ENCODE results near the gene KRTAP9-8. TPM values are rescaled to one million over a fixed set of nuclear protein-coding genes. Genes with fewer than 3 reads are reported as not detected.

KRTAP9-8 gene
- total RNA-seq, 1 donor, result not detected

GRCh38 chr17:41278176-41278955, 40.6 kb downstream of the KRTAP9-8 start:
- no peak overlapping the region for H3K4me3 ChIP-seq (ENCODE audit: low read length)
- no peaks in the 10 kb centered on the region for H3K27me3 ChIP-seq (ENCODE audit: insufficient read depth, low read length)
- no peaks in the 10 kb centered on the region for H3K4me1 ChIP-seq (ENCODE audit: insufficient read depth, low read length)
- H3K9me3 ChIP-seq (ENCODE audit: low read depth, low read length), result no peaks in the 10 kb centered on the region

- Histone ChIP-seq H3K27me3 (ENCODE audit: insufficient read depth, low read length) (no peaks in the 10 kb centered on the region), H3K4me1 (ENCODE audit: insufficient read depth, low read length) (peaks cover 6% of the 10 kb centered on the region), H3K4me3 (ENCODE audit: low read length) (no peak overlapping the region), H3K9me3 (ENCODE audit: low read depth, low read length) (no peaks in the 10 kb centered on the region)
Measured at GRCh38 chr17:41284043-41284442, 46.2 kb downstream of the KRTAP9-8 start.

GRCh38 chr17:41284546-41284945, 46.7 kb downstream of the KRTAP9-8 start:
- Histone ChIP-seq H3K4me3 (ENCODE audit: low read length) (no peak overlapping the region), H3K9me3 (ENCODE audit: low read depth, low read length) (no peaks in the 10 kb centered on the region), H3K27me3 (ENCODE audit: insufficient read depth, low read length) (no peaks in the 10 kb centered on the region), H3K4me1 (ENCODE audit: insufficient read depth, low read length) (peaks cover 6% of the 10 kb centered on the region)

- H3K9me3 ChIP-seq (ENCODE audit: low read depth, low read length), result no peaks in the 10 kb centered on the region
- H3K27me3 ChIP-seq (ENCODE audit: insufficient read depth, low read length), result no peaks in the 10 kb centered on the region
- peaks cover 6% of the 10 kb centered on the region for H3K4me1 ChIP-seq (ENCODE audit: insufficient read depth, low read length)
- H3K4me3 ChIP-seq (ENCODE audit: low read length), result no peak overlapping the region
Measured at GRCh38 chr17:41287050-41287449, 49.3 kb downstream of the KRTAP9-8 start.

Other genes with a start within 250 kb of the KRTAP9-8 start
- gene KRTAP3-3, start 243.8 kb upstream of the KRTAP9-8 start, total RNA-seq, result 0.31 TPM
- gene KRTAP3-2, start 238.1 kb upstream of the KRTAP9-8 start, total RNA-seq, result not detected
- gene KRTAP3-1, start 228.9 kb upstream of the KRTAP9-8 start, total RNA-seq, result not detected
- gene KRTAP1-5, start 210.8 kb upstream of the KRTAP9-8 start, total RNA-seq, result not detected
- not detected for gene KRTAP1-4, start 207.8 kb upstream of the KRTAP9-8 start, total RNA-seq
- gene KRTAP1-3, start 203.1 kb upstream of the KRTAP9-8 start, total RNA-seq, result not detected
- gene KRTAP1-1, start 196.5 kb upstream of the KRTAP9-8 start, total RNA-seq, result not detected
- gene KRTAP2-1, start 190.7 kb upstream of the KRTAP9-8 start, total RNA-seq, result not detected
- not detected for gene KRTAP2-2, start 182.8 kb upstream of the KRTAP9-8 start, total RNA-seq
- gene KRTAP2-3, start 177.9 kb upstream of the KRTAP9-8 start, total RNA-seq, result not detected
- gene KRTAP2-4, start 172.1 kb upstream of the KRTAP9-8 start, total RNA-seq, result not detected
- not detected for gene KRTAP4-7, start 153.8 kb upstream of the KRTAP9-8 start, total RNA-seq
- not detected for gene KRTAP4-8, start 139.9 kb upstream of the KRTAP9-8 start, total RNA-seq
- not detected for gene KRTAP4-16, start 135.8 kb upstream of the KRTAP9-8 start, total RNA-seq
- not detected for gene KRTAP4-9, start 132.6 kb upstream of the KRTAP9-8 start, total RNA-seq
- gene KRTAP4-11, start 119.6 kb upstream of the KRTAP9-8 start, total RNA-seq, result not detected
- not detected for gene KRTAP4-12, start 113.8 kb upstream of the KRTAP9-8 start, total RNA-seq
- gene KRTAP4-6, start 97.5 kb upstream of the KRTAP9-8 start, total RNA-seq, result not detected
- gene KRTAP4-5, start 88.2 kb upstream of the KRTAP9-8 start, total RNA-seq, result not detected
- not detected for gene KRTAP4-4, start 77.3 kb upstream of the KRTAP9-8 start, total RNA-seq
- not detected for gene KRTAP4-3, start 69.8 kb upstream of the KRTAP9-8 start, total RNA-seq
- gene KRTAP4-2, start 59.8 kb upstream of the KRTAP9-8 start, total RNA-seq, result not detected
- not detected for gene KRTAP4-1, start 53.1 kb upstream of the KRTAP9-8 start, total RNA-seq
- not detected for gene KRTAP9-1, start 48.1 kb upstream of the KRTAP9-8 start, total RNA-seq
- not detected for gene KRTAP9-2, start 11.4 kb upstream of the KRTAP9-8 start, total RNA-seq
- gene KRTAP9-3, start 5.5 kb upstream of the KRTAP9-8 start, total RNA-seq, result not detected
- gene KRTAP9-4, start 11.7 kb downstream of the KRTAP9-8 start, total RNA-seq, result not detected
- not detected for gene KRTAP9-9, start 17.4 kb downstream of the KRTAP9-8 start, total RNA-seq
- gene KRTAP9-6, start 27.4 kb downstream of the KRTAP9-8 start, total RNA-seq, result not detected
- gene KRTAP9-7, start 37.7 kb downstream of the KRTAP9-8 start, total RNA-seq, result not detected
- not detected for gene KRTAP29-1, start 64.9 kb downstream of the KRTAP9-8 start, total RNA-seq
- gene KRTAP16-1, start 71.3 kb downstream of the KRTAP9-8 start, total RNA-seq, result 0.21 TPM
- gene KRTAP17-1, start 77.7 kb downstream of the KRTAP9-8 start, total RNA-seq, result not detected
- not detected for gene KRT33A, start 112.8 kb downstream of the KRTAP9-8 start, total RNA-seq
- not detected for gene KRT33B, start 131.8 kb downstream of the KRTAP9-8 start, total RNA-seq
- 0.10 TPM for gene KRT34, start 144.3 kb downstream of the KRTAP9-8 start, total RNA-seq
- gene KRT31, start 159.6 kb downstream of the KRTAP9-8 start, total RNA-seq, result not detected
- gene KRT37, start 186.6 kb downstream of the KRTAP9-8 start, total RNA-seq, result not detected
- not detected for gene KRT38, start 203.0 kb downstream of the KRTAP9-8 start, total RNA-seq
- gene KRT32, start 229.4 kb downstream of the KRTAP9-8 start, total RNA-seq, result not detected
- not detected for gene KRT35, start 243.2 kb downstream of the KRTAP9-8 start, total RNA-seq

Measured in mononuclear cell (primary cell).